Activated CD8-positive, alpha-beta memory T cell treated with anti-CD3 and anti-CD28 coated beads for 24 hours (primary cell): ENCODE data around the gene OR10H5.
"Not testable (repeated sequence)": the region's sequence is repeated elsewhere in the genome, so short reads cannot be mapped to it uniquely, and the experiment has no call there.

Source experiments
- DNase-seq: peaks from one replicate; pipeline ENCODE4 v3.0.0-alpha.2; 2020

The OR10H5 gene

GRCh38 chr19:15812060-15812722 is 24.7 kb downstream of the OR10H5 start:
- no peak for DNase-seq

DNA sequence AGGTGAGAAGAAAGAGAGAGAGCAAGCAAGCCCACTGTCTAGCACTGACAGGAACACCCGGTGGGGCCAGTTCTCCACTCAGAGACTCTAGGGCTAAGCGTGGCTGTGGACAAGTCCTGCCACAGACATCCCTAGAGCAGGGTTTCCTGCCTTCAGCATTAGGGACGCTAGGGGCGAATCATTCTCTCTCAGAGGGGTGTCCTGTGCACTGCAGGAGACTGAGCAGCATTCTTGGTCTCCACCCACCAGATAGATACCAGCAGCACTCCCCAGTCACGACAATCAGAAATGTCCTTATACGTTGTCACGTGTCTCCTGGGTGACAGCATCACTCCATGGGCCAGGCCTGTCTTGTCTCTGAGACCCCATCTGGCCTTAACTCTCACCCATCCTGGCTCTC is 26.5 kb downstream of the OR10H5 start:
- DNase-seq = no peak

DNA sequence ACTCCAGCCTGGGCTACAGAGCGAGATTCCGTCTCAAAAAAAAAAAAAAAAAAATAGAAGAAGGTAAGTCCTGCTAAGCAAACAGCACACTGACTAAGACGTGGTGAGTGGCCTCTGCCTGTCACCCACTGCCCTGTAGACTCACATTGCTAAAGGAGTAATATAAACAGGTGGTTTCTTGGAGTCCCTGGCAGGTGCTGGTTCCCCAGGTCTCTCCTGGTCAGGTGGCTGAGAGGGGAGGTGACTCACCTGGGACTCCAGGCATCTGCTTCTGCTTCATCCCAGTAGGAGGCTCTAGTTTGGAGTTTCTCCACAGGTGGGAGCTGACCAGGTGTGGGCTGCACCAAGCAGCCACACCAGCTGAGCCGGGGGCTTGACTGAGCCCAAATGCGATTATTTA is 27.8 kb downstream of the OR10H5 start, which contains the start of gene OR10H1:
Gene OR10H1, minus strand, starts transcription at position 359 of the 400 bp plus-strand sequence. CDS start 7,627 bp downstream, outside the sequence.
- DNase-seq = no peak

- DNase-seq = no peak
Observed at GRCh38 chr19:15820646-15821045, 33.2 kb downstream of the OR10H5 start.

- DNase-seq = no peak
Observed at GRCh38 chr19:15825753-15826152, 38.3 kb downstream of the OR10H5 start.

DNA sequence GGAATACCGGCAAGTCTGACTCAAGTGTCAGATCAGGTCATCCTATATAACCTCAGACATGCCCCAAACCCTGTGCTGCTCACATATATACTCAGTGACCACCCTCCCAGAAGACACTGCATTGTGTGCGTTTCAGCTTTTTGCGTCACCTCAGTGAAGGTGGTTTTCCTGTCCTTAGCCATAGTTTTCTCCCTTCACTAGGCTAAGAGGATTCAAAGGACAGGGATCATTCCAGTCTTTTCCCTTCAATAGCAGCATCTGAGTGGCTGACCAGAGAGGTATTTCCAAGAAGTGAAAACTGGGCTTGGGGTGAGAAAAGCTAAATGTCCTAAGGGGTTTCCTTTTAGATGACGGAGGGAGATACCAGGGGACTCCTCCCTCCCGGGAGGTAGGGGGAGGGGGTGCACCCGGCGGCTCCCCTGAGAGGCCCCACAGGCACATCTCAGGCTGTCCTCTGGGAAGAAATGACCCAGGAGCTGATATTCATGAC is 40.7 kb downstream of the OR10H5 start:
- no peak for DNase-seq

DNA sequence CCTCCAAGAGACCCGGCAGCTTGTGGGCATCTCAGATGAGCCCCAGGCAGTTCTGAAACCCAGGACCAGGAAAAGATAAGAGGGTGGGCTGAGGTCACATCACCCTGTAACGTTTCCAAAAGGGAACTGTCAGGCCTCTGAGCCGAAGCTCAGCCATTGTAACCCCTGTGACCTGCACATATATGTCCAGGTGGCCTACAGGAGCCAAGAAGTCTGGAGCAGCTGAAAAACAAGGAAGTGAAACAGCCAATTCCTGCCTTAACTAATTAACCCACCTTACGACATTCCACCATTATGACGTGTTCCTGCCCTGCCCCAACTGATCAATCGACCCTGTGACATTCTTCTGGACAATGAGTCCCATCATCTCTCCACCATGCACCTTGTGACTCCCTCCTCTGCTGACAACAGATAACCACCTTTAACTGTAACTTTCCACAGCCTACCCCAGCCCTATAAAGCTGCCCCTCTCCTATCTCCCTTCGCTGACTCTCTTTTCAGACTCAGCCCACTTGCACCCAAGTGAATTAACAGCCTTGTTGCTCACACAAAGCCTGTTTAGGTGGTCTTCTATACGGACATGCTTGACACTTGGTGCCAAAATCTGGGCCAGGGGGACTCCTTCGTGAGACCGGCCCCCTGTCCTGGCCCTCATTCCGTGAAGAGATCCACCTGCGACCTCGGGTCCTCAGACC is 41.3 kb downstream of the OR10H5 start:
- DNase-seq = not testable (repeated sequence)

DNA sequence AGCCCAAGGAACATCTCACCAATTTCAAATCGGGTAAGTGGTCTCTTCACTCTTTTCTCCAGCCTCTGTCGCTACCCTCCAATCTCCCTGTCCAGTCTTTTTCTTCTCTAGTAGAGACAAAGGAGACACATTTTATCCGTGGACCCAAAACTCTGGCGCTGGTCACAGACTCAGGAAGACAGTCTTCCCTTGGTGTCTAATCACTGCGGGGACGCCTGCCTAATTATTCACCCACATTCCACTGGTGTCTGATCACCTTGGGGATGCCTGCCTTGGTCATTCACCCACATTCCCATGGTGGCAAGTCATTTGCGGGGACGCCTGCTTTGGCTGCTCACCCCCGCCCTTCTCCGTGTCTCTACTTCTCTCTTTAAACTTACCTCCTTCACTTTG is 41.8 kb downstream of the OR10H5 start:
- DNase-seq = no peak

DNA sequence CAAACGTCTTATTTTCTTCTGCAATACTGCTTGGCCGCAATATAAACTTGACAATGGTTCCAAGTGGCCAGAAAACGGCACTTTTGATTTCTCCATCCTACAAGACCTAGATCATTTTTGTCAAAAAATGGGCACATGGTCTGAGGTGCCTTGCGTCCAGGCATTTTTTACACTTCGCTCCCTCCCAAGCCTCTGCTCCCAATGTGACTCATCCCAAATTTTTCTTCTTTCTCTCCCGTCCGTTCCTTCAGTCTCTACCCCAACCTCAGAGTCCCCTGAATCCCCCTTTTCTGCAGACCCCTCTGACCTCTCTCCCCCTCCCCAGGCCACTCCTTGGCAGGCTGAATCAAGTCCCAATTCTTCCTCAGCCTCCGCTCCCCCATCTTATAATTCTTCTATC is 42.3 kb downstream of the OR10H5 start:
- DNase-seq = no peak

DNA sequence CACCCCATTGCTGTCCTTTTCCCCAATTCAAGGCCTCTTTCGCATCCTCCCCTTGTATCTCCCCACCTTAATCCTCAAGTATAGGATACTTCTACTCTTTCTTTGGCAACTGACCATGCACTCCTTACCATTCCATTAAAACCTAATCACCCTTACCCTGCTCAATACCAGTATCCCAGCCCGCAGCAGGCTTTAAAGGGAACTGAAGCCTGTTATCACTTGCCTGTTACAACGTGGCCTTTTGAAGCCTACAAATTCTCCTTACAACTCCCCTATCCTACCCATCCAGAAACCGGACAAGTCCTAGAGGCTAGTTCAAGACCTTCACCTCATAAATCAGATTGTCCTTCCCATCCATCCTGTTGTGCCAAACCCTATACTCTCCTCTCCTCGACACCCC is 44.2 kb downstream of the OR10H5 start:
- no peak for DNase-seq

GRCh38 chr19:15834232-15834631 is 46.8 kb downstream of the OR10H5 start:
- DNase-seq = not testable (repeated sequence)

DNA sequence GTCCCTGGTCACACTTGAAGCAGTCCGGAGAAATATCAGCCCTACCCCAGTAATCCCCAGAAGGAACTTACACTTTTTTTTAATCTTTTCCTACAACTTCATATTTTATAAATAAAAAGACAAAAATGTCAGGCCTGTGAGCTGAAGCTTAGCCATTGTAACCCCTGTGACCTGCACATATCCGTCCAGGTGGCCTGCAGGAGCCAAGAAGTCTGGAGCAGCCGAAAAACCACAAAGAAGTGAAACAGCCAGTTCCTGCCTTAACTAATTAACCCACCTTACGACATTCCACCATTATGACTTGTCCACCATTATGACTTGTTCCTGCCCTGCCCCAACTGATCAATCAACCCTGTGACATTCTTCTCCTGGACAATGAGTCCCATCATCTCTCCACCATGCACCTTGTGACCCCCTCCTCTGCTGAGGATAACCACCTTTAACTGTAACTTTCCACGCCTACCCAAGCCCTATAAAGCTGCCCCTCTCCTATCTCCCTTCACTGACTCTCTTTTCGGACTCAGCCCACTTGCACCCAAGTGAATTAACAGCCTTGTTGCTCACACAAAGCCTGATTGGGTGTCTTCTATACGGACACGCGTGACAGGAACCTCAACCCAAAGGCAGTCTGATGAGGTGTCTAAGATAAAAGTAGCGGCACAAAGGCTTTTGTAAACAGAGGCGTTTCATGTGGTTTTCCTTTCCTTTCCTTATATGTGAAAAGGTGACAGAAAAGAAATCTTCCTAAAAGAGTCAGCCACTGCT is 48.3 kb downstream of the OR10H5 start:
- DNase-seq = peak; percentile 74

DNA sequence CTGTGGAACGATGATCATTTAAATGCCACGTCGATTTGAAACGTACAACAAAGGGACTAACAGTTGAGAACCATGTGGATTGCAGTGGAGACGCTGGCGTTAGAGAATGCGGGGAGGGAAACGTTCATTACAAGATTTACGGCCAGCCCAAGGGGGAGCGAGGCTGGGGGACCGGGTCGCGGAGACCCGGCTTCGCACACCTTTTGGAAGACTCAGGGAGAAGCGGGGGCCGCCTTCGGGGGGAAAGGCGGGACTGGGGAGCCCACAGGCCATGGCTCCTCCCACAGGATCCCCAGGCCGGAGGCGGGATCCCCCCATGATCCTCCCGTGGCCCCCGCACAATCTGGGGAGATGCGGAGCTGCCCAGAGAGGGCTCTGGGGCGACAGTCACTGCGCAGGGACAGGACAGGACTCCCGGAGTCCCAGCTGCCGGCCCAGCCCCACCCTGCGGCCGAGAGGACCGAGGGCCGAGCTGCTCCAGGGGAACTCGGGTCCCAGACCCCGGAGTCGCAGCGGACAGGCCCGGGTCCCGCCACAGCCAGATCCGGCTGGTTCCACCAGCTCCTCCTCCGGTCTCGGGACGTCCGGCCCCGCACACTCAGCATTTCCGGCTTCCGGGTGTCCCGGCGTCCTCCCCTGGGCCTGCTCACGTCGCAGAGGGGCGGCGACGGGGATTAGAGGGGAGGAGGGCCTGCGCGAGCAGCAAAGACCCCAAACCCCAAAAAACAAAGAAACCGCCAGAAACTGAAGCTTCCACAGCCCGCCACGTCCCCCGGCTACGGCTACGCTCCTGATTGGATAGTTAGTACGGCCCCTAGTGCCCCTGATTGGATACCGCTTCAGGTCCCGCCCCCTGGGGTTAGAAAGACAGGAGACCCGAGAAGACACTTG is 49.1 kb downstream of the OR10H5 start:
- DNase-seq = peak; percentile 97

GRCh38 chr19:15837221-15837731 is 49.8 kb downstream of the OR10H5 start:
- peak; percentile 76 for DNase-seq

- no peak for DNase-seq
Observed at GRCh38 chr19:15838351-15838750, 50.9 kb downstream of the OR10H5 start.

GRCh38 chr19:15839888-15840287 is 52.4 kb downstream of the OR10H5 start:
- not testable (repeated sequence) for DNase-seq

DNA sequence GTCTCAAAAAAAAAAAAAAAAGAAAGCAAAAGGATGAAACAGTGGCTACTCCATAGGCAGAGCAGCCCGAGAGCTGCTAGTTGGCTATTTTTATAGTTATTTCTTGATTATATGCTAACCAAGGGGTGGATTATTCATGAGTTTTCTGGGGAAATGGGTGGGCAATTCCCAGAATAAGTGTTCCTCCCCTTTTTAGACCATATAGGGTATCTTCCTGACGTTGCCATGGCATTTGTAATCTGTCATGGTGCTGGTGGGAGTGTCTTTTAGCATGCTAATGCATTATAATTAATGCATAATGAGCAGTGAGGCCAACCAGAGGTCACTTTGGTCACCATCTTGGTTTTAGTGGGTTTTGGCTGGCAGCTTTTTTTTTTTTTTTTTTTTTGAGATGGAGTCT is 53.4 kb downstream of the OR10H5 start:
- no peak for DNase-seq

DNA sequence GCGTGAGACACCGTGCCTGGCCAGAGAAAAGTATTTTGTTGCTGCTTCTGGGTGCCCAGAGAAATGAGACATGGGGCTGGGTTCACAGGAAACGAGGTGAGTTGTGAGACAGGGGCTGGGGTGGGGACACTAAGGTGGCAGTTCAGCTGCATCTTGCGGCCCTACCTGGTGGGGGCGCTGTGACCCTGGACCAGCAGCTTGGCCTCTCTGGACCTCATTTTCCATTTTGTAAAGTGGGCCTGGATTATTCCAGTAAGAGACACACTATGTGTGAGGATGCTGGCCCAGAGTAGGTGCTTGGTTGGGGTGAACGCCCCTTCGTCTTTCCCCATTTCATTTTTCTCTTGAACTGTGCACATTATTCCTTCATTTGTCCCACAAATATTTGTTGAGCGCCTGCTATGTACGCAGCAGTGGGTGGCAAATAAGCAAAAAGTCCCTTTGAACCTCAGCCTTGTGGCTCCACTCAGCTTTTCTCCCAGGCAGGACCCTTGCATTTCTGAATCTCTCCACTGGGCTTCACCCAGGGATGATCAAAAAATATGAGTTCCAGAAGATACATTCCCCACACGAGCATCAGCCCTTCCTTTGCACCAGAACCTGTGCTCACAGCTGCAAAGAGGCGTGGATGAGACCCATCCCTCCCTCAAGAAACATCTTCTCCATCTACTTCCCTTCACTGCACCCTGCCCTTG is 54.6 kb downstream of the OR10H5 start:
- DNase-seq = no peak

DNA sequence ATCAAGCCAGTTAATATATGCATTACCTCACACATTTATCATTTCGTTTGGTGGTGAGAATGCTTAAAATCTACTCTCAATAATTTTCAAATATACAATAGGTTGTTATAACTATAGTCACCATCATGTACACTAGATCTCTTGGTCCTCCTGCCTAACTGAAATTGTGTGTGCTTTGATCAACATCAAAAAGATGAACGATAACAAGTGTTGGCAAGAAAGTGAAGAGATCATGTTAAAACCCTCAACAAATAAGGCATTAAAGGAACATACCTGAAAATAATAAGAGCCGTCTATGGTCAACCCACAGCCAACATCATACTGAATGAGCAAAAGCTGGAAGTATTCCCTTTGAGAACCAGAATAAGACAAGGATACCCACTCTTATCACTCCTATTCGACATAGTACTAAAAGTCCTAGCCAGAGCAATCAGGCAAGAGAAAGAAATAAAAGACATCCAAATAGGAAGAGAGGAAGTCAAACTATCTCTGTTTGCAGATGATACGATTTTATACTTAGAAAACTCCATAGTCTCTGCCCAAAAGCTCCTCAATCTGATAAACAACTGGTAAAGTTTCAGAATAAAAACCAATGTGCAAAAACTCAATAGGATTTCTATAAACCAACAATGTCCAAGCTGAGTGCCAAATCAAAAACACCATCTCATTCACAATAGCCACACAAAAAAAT is 55.9 kb downstream of the OR10H5 start:
- no peak for DNase-seq

DNA sequence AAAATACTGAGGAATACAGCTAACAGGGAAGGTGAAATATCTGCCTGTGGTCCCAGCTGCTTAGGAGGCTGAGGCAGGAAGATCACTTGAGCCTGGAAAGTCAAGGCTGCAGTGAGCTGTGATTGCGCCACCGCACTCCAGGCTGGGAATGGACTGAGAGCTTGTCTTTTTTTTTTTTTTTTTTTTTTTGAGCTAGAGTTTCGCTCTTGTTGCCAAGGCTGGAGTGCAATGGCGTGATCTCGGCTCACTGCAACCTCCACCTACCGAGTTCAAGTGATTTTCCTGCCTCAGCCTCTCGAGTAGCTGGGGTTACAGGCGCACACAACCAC is 56.4 kb downstream of the OR10H5 start:
- not testable (repeated sequence) for DNase-seq

- no peak for DNase-seq
Observed at GRCh38 chr19:15846923-15847322, 59.5 kb downstream of the OR10H5 start.
